ENCODE data around the gene TRIO. TPM values are rescaled to one million over a fixed set of nuclear protein-coding genes. Genes with fewer than 3 reads are reported as not detected.

TRIO gene
- total and polyA plus RNA-seq, 10 of the 15 experiments (the other 5 are each of a cell fraction or from before 2014, with no cell fraction given), result 5.1 to 96.4 (median 44.6) TPM

- Histone ChIP-seq H3K4me1 (ENCODE audit: control insufficient read depth, insufficient read depth, low read length) (peaks cover 17% of the 10 kb centered on the region), H3K4me2 (ENCODE audit: control insufficient read depth, insufficient read depth) (no peak overlapping the region), H3K27me3 (replicated peaks in 1 of 2; ENCODE audit: control insufficient read depth in 2 of 2, insufficient read depth in 2 of 2, low read length in 1 of 2) (no peaks in the 10 kb centered on the region), H3K36me3 (ENCODE audit: control insufficient read depth in 2 of 2, insufficient read depth in 2 of 2, low read length in 1 of 2) (peaks cover 0 to 5% of the 10 kb centered on the region in 2 experiments; a peak in 2 of 4 replicates), H2AFZ (ENCODE audit: control insufficient read depth, low read depth, low read length) (no peak overlapping the region), H3K4me3 (no peak overlapping the region), H3K79me2 (ENCODE audit: control insufficient read depth, insufficient read depth, low read length) (peaks cover 96% of the 10 kb centered on the region), H4K20me1 (ENCODE audit: control insufficient read depth, insufficient read depth) (no peaks in the 10 kb centered on the region), H3K9me3 (replicated peaks; ENCODE audit: control insufficient read depth, insufficient read depth, low read length) (no peaks in the 10 kb centered on the region), H3K9ac (ENCODE audit: control insufficient read depth, insufficient read depth, low read length) (no peak overlapping the region), H3K27ac (ENCODE audit: control insufficient read depth, insufficient read depth) (no peak overlapping the region)
- no peak for FAIRE-seq
- POLR2A ChIA-PET, result interaction anchor here (1.4 to 2.0 kb wide), 5 partner anchors 9 to 32 kb away, joined by 4 to 7 read pairs (median 6); no protein-coding TSS in a partner anchor
- no peak for ATAC-seq
- SMC1A ChIA-PET (ENCODE audit: uncharacterized antibody, unreplicated experiment), result interaction anchor here (1.1 to 2.0 kb wide), 5 partner anchors 15 to 34 kb away, joined by 4 to 8 read pairs (median 6); no protein-coding TSS in a partner anchor
- no peak for TF ChIP-seq NR2F1 (conservative IDR thresholded peaks at IDR 0.05)
- intact Hi-C loops (cut with micrococcal nuclease; ENCODE audit: unreplicated experiment) (no loop called here), in situ Hi-C loops (cut with MboI) (no loop called here)
- BruUV-seq (replicated peaks), result no TSS peak
- RAD21 ChIA-PET (ENCODE audit: unreplicated experiment), result interaction anchor here (1.4 kb wide), 2 partner anchors 37 to 51 kb away, joined by 3 to 4 read pairs; no protein-coding TSS in a partner anchor
- CTCF ChIA-PET, result interaction anchor here (1.2 to 1.4 kb wide), 2 partner anchors 11 to 20 kb away, joined by 3 to 4 read pairs; no protein-coding TSS in a partner anchor
- no peak for DNase-seq (ENCODE audit: low read depth, low spot score)
- WGBS (ENCODE audit: insufficient coverage, insufficient replicate concordance, low lambda C conversion rate, missing lambda C conversion rate), result 91% methylated on average over 11 of the region's 11 CpGs
Measured at GRCh38 chr5:14184725-14185124, 41.6 kb downstream of the TRIO start.

DNA sequence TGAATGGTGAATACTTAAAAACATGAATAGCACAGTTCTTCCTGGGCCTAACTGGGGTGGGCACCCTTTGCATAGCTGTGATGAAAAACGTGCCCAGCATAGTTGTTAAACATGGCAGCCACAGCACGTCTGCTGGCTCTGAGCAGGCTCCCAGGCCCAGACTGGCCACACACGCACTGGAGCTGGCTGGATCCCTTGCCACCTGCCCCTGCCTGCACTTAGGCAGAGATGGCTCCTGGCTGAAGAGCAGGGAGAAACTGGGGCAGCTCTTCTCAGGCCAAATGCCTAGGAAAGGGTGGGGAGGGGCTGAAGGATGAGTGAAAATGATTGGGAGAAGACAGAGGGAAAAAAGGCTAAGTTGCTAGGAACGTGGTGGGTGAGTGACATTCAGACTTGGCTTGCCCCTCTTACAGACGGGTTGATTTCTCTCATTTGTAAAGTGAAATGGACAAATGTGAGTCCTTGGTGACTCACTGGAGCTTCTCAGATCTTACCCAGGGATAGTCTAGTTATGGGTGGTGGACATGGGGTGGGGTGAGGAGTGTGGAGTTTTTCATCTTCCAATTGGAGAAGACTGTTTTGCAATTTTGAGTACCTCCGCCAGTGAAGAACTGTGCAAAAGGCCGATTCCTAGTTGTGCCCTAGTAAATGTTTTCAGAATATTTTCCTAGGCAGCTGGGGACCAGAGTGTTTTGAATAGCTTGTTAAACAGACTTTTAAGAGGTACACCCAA is 42.4 kb downstream of the TRIO start:
- no TSS peak for BruUV-seq (replicated peaks)
- intact Hi-C loops (cut with micrococcal nuclease; ENCODE audit: unreplicated experiment), result no loop called here
- Histone ChIP-seq H3K4me1 (ENCODE audit: control insufficient read depth, insufficient read depth, low read length) (peaks cover 17% of the 10 kb centered on the region), H3K4me3 (no peak overlapping the region), H4K20me1 (ENCODE audit: control insufficient read depth, insufficient read depth) (no peaks in the 10 kb centered on the region; the same call in 1 of the 2 replicates), H3K79me2 (ENCODE audit: control insufficient read depth, insufficient read depth, low read length) (peaks cover 93% of the 10 kb centered on the region), H3K27ac (ENCODE audit: control insufficient read depth, insufficient read depth) (no peak overlapping the region), H3K4me2 (ENCODE audit: control insufficient read depth, insufficient read depth) (peak overlapping the region; percentile 15; the same call in 1 of the 2 replicates), H3K36me3 (ENCODE audit: control insufficient read depth in 2 of 2, insufficient read depth in 2 of 2, low read length in 1 of 2) (peaks cover 0 to 5% of the 10 kb centered on the region in 2 experiments; a peak in 2 of 4 replicates), H3K27me3 (replicated peaks in 1 of 2; ENCODE audit: control insufficient read depth in 2 of 2, insufficient read depth in 2 of 2, low read length in 1 of 2) (no peaks in the 10 kb centered on the region), H2AFZ (ENCODE audit: control insufficient read depth, low read depth, low read length) (no peak overlapping the region), H3K9me3 (replicated peaks; ENCODE audit: control insufficient read depth, insufficient read depth, low read length) (no peaks in the 10 kb centered on the region), H3K9ac (ENCODE audit: control insufficient read depth, insufficient read depth, low read length) (no peak overlapping the region)
- ChIA-PET SMC1A (ENCODE audit: uncharacterized antibody, unreplicated experiment) (interaction anchor here (0.8 to 2.0 kb wide), 13 partner anchors 14 to 85 kb away, joined by 3 to 8 read pairs (median 4); no protein-coding TSS in a partner anchor), POLR2A (interaction anchor here (1.0 to 1.6 kb wide), 6 partner anchors 9 to 33 kb away, joined by 3 to 6 read pairs (median 5); no protein-coding TSS in a partner anchor), CTCF (interaction anchor here (0.5 to 1.5 kb wide), 6 partner anchors 10 to 296 kb away, joined by 3 to 4 read pairs (median 4); no protein-coding TSS in a partner anchor), RAD21 (ENCODE audit: unreplicated experiment) (interaction anchor here (0.6 to 1.4 kb wide), 5 partner anchors 10 to 52 kb away, joined by 3 to 4 read pairs (median 3); no protein-coding TSS in a partner anchor)
- FAIRE-seq (no peak), DNase-seq (ENCODE audit: low read depth, low spot score) (no peak), ATAC-seq (peak; percentile 13; the same call in 2 of the 3 replicates)
- WGBS (ENCODE audit: insufficient coverage, insufficient replicate concordance, low lambda C conversion rate, missing lambda C conversion rate), result 59% methylated on average over 7 of the region's 7 CpGs
- in situ Hi-C loops (cut with MboI), result no loop called here
- no peak for TF ChIP-seq SREBF1 (IDR thresholded peaks at IDR 0.05; ENCODE audit: low read length)
- TF ChIP-seq CEBPB (IDR thresholded peaks at IDR 0.05; ENCODE audit: borderline replicate concordance in 1 of 2, low read depth in 2 of 2, low read length in 2 of 2), result no peak
- no peak for TF ChIP-seq ATF2 (IDR thresholded peaks at IDR 0.05; ENCODE audit: low read length)
- TF ChIP-seq, protein P1, sequence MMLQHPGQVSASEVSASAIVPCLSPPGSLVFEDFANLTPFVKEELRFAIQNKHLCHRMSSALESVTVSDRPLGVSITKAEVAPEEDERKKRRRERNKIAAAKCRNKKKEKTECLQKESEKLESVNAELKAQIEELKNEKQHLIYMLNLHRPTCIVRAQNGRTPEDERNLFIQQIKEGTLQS (IDR thresholded peaks at IDR 0.05; ENCODE audit: borderline replicate concordance, extremely low read depth, low read depth, low read length), result no peak
- TF ChIP-seq RUNX3 (IDR thresholded peaks at IDR 0.05; ENCODE audit: low read length), result no peak
- TF ChIP-seq NR2F1 (conservative IDR thresholded peaks at IDR 0.05), result no peak
- TF ChIP-seq, protein P2, sequence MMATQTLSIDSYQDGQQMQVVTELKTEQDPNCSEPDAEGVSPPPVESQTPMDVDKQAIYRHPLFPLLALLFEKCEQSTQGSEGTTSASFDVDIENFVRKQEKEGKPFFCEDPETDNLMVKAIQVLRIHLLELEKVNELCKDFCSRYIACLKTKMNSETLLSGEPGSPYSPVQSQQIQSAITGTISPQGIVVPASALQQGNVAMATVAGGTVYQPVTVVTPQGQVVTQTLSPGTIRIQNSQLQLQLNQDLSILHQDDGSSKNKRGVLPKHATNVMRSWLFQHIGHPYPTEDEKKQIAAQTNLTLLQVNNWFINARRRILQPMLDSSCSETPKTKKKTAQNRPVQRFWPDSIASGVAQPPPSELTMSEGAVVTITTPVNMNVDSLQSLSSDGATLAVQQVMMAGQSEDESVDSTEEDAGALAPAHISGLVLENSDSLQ (IDR thresholded peaks at IDR 0.05), result no peak
- TF ChIP-seq, protein P3, sequence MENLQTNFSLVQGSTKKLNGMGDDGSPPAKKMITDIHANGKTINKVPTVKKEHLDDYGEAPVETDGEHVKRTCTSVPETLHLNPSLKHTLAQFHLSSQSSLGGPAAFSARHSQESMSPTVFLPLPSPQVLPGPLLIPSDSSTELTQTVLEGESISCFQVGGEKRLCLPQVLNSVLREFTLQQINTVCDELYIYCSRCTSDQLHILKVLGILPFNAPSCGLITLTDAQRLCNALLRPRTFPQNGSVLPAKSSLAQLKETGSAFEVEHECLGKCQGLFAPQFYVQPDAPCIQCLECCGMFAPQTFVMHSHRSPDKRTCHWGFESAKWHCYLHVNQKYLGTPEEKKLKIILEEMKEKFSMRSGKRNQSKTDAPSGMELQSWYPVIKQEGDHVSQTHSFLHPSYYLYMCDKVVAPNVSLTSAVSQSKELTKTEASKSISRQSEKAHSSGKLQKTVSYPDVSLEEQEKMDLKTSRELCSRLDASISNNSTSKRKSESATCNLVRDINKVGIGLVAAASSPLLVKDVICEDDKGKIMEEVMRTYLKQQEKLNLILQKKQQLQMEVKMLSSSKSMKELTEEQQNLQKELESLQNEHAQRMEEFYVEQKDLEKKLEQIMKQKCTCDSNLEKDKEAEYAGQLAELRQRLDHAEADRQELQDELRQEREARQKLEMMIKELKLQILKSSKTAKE (IDR thresholded peaks at IDR 0.05; ENCODE audit: low read depth, poor library complexity, severe bottlenecking), result no peak
- no peak for TF ChIP-seq FOXK2 (IDR thresholded peaks at IDR 0.05)
